NCI-H2171 (cell line): ENCODE results near the gene CCDC192.
A peak's percentile ranks its signal among the peaks of the same experiment; 100 is the strongest.

Source experiments
- DNase-seq: peaks from one replicate; lab custom pipeline; 2025; lab: John Stamatoyannopoulos, UW

The CCDC192 gene

DNA sequence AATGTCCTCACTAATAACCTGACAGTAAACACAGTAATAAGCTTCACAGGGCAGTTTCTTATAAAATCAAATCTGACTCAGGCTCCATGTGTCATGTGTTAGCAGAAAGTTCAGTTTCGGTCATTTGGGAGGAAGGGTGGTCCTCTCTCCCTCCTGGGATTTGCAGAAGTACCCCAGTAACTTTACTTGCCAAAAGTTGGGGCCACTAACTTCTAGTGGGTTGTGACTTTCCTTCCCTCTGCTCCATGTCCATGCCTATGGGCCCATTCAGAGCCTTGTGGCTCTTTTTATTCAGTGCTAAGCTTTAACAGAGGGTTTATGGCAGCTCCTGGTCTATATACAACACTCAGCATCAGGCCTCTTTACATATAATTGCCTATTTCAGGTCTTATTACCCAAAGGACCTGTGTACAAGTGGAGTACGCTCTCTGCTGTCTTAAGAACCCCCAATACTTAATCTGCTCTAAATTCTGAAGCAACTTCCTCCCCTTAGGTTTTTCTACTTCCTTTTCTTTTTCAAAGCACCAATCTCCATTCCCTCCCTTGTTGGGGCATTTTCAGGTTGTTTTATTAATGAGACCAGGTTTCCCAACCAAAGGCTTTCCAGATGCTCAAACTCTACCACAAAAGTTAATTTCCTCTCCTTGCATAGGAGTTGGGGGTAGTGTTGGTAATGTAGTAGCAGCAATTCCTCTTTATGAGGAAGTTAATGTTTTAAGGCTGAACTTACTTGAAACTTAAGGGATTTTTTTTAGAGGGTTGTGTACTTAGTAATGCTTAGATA is 107.7 kb downstream of the CCDC192 start:
- no peak for DNase-seq

DNA sequence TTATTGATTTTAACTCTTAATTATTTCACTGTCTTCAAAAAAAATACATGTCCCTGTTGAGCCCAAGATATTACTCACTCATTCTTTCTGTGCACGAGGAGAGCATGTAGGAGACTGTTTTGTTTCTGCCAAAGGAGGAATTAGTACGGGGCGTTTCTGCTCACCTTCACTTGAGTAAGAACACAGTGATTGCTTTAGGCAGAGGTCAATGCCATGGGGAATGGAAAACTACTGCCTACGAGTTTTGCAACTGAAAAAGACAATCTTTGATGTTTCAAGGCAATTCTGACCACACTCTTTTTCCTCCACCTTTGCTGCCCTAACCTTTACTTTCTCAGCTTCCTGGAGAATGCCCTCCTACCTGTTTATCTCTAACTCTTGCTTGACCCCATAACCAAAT is 109.4 kb downstream of the CCDC192 start:
- DNase-seq, result no peak

DNA sequence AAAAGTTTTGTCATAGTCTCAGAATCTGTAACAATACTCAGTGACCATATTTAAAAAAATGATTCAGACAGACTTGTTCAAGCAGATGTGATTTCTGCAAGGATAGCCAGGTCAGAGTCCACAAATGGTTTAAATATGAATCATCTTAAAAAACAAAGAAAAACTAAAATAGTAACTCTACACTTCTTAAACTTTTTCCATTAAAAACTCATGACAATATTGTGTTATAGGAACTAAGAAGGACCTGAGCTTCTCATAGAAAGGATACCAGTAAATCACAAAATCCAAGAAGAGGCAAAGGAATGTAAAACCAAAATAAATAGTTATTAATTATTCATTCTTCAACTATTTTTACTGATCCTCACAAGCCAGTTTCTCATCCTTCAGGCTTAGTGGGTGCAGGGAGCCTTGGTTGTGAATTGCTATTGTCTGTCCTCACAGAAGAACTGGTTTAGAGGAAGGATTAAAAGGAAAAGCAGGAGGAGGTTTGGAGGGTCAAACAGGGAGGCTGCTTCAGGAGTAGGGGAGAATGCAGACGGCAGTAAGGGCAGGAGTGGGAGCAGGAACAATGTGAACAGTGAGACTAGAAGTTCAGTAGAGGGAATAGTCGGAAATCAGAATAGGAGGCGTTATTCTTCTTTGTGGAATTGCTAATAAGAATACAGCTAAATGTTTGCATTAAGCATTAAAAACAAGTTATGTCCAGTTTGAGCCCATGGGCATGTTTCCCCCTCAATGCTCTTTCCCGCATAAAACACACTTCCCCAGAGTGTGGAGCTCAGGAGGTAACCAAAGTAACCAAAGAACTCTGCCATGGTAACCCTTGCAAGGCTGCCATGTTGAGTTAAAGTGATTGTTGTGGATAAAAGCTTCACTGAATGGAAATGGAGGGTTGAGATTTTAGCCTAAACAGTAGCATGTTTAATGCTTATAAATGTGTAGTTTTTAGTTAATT is 110.7 kb downstream of the CCDC192 start:
- no peak for DNase-seq

DNA sequence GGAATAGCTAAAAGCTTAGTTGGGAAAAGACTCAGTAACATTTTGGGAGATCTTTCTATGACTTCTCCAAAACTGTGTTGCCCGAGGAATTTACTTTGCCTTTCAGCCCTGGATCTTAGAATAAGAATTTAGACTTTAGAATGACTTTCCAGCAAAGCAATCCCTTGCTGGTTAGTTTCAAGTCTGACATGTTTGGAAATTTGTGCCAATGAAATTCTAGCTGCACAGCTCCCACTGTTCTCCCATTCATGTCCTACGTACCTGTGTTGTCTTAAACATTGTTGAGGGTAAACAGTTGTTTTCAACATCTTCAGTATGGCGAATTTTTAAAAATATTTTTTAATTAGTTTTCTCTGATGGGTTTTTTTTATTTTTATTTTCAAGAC is 111.4 kb downstream of the CCDC192 start:
- DNase-seq, result no peak

DNA sequence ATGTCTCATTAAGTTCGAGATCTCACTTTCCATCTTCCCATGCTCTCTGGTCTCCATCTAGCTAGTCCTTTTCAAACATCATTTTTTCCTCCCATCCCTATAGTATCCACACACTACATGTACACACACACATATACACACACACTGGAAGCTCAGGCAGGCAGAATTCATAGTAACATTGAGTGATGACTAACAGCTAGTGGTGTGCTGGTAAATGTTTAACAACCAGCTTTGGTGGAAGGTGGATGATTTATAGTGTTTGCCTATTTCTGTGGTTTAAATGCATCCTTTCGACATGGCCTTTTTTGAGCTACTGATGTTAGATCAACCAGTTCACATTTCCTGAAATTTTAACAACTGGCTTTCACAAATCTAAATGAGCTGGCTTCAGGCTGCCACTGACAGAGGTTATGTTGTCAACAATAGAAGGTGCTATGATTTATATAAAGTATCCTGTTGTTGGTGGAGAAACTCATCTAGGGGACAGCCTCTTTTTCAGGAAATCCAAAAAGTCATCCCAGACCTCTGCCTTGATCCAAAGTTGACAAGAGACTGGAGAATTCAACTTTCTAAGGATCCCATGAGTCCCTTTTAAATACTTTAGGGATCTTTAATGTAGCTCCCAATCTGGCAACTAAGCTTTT is 117.8 kb downstream of the CCDC192 start:
- DNase-seq, result no peak

DNA sequence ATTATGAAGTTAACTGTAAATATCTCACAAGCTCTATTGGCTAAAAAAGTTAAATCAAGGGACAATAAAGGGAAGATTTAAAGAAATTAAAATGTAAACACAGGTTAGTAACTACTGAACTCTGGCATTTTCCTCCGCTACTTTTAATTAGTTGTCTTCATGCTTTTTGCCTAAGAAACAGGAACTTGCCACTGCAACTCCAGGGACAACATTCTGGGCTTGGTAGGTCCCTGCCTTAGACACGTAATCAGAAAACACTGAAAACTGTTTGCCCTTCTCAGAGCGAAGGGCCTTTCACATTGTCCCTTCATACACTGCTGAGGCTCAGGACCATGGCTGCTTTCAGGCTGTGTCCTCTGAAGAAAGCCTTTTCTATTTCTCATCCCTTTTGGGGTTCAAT is 118.7 kb downstream of the CCDC192 start:
- DNase-seq, result no peak

DNA sequence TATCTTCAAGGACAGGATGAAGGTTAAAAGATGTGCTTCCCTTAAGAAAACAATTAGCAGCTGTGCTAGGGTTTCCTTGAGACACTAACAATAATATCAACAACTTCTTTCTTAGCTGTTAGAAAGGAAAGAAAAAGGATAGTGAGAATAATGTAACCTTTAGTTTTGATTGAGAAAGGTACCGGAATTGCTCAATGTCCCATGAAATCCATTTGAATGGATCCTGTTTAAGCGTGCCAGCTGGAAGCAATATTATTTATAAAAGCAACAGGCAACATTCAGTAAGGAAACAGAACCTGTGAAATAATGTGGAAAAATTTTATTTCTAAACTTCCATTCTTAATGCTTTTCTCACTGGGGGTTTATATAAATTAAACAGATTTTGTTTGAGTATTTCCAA is 120.9 kb downstream of the CCDC192 start:
- DNase-seq, result no peak

DNA sequence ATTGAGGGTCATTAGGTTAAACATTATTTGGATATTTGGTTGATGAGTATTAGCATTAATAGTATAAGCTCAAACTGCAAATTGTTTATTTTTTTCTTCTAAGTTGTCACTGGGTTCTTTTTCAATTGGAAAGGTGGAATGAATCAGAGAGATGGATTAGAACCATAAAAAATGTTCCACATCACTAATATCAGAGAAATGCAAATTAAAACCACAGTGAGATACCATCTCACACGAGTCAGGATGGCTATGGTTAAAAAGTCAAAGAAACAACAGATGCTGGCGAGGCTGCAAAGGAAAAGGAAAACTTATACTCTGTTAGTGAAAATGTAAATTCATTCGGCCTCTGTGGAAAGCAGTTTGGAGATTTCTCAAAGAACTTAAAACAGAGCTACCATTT is 122.8 kb downstream of the CCDC192 start:
- no peak for DNase-seq

DNA sequence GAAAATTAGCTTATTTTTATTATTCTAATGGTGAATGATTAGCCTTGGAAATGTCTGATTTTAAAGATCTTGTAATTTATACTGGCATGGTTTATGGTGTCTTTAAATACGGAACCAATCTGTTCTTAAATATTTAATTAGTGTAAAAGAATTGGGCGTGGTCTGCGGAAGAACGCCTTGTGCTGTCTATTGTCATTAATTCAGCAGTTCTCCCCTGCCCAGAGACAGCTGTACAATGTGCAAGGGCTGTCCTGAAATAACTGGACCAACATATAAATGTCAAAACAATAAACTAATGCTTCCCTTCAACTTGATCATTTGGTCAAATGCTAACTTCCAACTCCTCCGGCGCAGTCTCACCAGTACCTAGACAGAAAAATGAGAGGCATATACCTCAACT is 124.3 kb downstream of the CCDC192 start:
- DNase-seq, result no peak

DNA sequence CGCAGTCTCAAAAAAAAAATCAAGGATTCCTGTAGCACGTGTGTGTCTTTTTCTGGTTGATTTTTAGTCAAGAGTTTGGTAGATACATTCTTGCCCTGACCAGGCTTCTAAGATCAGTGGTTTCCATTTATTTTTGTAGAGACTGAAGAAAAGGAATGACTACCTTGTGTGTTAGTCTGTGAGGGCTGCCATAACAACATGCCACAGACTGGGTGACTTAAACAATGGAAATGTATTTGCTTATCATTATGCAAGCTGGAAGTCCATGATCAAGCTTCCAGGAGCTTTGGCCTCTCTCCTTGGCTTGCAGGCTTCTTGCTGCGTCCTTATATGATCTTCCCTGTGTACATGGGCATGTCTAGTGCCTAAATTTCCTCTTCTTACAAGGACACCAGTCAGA is 127.0 kb downstream of the CCDC192 start:
- no peak for DNase-seq

DNA sequence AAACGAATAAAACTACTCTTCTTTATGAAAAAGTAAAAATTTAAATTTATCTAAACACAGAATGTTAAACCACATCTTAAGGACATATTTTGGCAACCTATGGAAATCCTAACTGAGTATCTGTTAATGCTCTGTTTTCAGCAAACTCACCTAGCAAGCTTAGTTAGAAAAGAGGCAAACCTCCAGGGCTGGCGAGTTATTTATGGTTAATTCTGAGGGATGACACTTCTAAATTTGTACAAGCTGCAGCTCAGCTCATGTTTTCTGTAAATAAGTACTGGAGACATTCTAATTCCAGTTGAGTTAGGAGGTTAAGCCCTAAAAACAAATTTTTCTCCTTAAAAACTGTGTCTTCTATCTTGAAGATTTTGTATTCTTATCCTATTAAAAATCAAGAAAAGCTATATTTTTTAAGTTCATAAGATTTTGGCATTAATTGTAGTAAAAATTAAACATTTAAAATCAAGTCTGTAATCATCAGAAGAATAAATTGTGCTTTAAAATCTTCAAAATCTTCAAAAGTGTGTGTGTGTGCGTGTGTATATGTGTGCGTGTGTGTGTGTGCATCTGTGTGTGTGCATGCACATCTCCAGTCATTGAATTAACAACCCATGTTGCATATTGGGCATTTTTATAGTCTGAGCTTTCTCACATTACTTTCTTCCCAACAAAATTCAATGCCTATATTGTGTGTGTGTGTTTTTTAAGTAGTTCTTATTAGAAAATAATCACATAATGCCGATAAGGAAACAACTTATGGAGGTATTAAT is 127.8 kb downstream of the CCDC192 start:
- DNase-seq, result no peak

DNA sequence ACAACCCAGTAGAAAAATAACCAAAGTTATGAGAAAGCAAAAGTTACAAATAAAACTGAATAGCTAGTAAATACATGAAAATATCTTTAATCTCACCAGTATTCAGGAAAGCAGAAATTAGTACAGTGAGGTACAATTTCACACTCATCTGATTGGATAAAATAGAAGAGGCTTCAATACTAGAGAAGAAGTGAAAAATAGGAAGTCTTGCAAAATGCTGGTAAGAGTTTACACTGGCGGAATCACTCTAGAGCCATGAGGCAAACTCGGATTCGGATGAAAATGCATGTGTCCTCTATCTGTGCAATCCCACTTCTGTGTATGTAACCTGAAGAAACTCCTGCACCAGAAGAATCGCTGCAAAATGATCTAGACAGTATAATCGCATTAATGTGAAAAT is 128.9 kb downstream of the CCDC192 start:
- DNase-seq, result no peak

DNA sequence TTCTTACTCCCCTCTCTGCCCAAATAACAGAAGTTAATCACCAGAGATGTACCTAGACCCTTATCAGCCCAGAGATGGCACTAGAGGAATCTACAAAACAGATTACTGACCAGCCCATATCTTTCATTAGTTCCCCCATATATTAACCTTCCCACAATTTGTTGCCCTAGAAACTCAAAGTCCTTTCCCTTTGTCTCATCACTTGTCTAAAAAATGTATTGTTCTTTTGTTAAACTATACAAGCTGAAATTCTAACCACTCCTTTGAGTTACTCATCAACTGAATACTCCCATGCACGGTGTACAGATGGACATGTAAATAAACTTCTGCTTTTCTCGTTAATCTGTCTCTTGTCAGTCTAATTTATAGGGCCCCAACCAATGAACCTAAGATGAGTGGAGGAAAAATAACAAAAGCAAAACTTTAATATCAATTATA is 130.9 kb downstream of the CCDC192 start:
- no peak for DNase-seq

DNA sequence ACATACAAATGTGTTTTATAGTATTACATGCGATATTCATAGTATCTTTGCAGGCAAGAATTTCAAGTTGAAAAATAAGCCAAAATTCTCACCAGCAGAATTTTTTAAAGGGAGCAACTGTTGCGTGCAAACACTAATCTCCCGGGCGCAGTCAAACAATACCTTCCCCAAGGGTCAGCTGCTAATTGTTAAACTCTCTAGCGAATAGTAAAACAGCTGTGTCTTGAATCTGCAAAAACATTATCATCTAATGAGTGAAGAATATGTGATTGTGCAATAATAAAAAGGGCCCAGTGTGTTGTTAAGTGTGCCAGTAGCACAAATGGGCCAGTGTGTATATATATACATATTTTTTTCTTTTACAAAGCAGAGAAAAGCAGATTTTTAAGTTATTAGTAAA is 131.4 kb downstream of the CCDC192 start:
- no peak for DNase-seq

DNA sequence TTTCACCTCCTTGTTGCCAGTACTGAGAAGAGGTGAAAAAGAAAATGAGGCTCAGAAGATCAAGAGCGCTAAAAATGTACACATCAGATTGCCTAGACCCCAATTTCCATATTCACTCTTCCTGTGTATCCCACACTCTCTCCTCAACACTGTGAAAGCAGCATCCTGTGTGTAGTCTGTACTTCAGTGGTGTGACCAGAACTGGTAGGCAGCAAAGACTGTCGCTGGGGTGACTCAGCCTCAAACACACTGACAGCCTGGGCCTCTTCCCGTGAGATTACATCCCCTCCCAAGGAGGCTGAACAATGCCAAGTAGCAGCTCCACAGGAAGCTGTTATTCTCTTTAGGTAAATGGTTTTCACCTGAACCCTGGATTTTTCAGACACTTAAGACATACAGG is 135.5 kb downstream of the CCDC192 start:
- DNase-seq, result no peak

DNA sequence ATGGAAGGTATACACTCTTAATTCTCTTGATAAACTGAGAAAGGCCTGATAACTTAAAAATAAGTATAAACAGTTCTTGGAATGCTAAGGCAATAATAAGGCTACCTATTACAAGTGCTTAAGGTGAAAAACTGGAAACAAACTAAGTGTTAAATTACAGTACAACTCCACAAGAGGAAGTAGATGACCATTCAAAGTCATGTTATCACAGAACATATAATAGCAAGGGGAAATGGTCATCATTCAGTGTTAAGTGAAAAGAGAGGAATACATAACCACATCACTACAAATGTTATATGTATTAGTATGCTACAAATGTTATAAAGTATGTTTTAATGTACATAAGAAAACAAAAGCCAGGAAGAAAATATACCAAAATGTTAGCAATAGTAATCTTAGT is 135.9 kb downstream of the CCDC192 start:
- DNase-seq, result no peak

DNA sequence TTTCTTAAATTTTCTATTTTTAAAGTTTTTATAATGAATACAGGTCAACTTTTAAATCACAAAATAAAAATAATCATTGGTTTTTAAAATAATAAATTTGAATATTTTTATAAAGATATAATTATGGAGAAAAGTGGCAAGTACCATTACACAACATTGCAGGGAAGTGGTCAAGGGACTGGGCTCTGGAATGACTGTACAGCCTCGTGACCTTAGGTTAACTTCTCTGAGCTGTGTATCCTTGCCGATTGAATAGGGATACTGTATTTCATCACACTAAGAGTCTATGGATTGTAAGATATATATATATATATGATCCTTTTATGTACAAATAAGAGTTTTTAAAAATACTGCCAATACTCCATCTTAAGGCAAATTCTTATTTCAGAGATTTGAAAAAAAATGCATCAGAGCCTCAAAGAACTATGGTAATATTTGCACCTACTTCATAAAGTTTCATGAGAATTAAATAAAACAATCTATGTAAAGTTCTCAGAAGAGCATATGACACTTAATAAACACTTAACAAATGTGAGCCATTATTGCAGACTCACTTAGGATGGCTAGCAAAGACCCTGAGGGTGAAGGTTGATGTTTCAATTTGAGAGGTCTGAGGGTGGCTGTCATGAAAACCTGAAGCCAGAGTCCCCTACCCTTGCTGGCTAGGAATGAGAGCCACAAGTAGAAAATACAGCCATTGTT is 136.5 kb downstream of the CCDC192 start:
- no peak for DNase-seq

DNA sequence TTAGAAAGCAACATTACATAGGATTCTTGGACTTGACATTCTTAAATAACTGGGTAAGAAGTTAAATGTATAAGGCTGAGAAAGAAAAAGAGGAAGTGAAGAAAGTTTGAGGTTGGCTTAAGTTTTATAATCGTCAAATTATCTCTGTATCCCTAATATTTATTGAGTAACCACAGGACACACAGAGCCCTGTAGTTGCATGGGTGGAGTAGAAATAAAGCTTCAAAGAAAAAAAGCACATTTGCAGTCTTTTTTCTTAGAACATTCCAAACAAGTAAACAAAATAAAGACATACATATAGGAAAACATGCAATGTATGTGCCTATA is 137.0 kb downstream of the CCDC192 start:
- no peak for DNase-seq

DNA sequence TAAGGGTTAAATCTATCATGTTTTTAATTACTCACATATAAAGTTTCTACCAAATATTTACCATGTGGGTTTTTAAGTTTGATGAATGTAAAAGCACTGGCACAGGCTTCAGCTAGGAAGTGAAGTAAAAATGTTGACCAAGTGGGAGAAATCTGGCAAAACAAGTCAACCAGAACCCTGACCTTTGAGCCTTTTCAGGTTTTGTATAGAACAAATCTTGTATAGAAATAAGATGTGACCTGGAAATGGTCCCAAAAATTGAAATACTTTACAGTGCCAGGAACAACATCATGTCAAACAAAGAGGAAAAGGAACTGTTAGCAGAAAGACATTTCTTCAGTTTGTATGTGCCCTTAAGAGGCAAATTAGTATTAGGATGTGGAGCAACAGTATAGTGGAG is 137.6 kb downstream of the CCDC192 start:
- no peak for DNase-seq

DNA sequence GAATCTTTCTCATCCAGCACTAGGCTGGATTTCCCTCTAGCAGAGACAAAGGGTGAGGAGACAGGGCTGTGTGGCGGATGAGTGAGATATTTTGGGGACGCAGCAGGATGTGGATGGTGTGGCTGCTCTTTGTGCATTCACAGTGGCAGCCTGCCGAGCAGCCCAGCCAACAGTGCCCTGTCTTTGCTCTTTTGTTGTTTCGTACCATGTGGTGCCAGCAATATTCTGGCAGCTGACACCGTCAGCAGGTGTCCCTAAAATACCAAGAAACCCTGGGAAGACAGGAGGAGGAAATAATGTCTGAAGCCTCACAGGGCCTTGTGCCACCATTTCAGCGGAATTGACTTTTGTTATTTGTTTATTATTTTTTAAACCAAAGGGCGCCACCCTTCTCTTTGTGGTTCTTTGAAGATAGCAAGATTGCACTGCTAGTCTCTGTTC is 141.4 kb downstream of the CCDC192 start:
- DNase-seq, result peak; percentile 30

DNA sequence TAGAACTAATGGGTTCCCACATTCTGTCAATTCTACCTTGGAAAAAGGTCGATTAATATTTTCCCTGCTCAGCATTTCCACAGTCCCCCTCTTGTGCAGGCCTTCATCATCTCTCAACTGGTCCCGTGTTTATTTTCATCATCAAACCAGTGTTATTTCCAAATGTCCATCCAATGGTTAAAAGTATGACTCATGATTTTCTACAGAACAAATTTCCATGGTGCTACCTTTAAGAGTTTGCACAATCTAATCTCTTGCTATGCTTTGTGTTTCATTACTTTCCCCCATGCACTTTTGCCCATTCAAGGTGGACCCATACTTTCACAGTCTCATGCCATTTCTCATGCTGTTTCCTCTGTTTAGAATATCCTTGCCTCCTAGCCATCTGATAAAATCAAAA is 143.7 kb downstream of the CCDC192 start:
- DNase-seq, result no peak
